GM18907 (cell line): ENCODE data around the gene DPF3.
"Not testable (repeated sequence)": the region's sequence is repeated elsewhere in the genome, so short reads cannot be mapped to it uniquely, and the experiment has no call there.

ENCODE experiments used
- ATAC-seq: cut with Tn5 transposase; IDR thresholded peaks from one replicate; pipeline ENCODE4 v1.9.1; 2021; ENCODE audit warnings: mild to moderate bottlenecking, moderate library complexity; ENCODE audit not compliant: unreplicated experiment

Gene DPF3

GRCh38 chr14:72881543-72881942 lies 12.4 kb downstream of the DPF3 start:
- ATAC-seq: no peak

DNA sequence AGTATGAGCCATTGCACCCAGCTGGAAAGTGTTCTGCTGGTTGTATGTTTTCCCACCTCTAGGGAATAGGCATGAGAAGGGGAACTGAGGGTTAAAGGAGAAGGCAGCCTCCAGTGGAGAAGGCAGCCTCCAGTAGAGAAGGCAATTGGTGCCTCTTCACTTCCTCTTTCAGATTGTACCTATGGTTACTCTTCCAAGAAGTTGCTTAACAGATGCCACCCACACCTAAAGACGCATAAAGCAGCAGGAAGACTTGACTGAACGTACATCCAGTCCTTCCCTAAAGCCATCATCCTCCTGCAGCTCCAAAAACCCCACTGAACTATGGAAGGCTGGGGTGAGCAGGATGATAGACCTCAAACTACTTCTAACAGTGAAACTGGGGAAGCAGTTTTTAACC lies 13.1 kb downstream of the DPF3 start:
- no peak for ATAC-seq

DNA sequence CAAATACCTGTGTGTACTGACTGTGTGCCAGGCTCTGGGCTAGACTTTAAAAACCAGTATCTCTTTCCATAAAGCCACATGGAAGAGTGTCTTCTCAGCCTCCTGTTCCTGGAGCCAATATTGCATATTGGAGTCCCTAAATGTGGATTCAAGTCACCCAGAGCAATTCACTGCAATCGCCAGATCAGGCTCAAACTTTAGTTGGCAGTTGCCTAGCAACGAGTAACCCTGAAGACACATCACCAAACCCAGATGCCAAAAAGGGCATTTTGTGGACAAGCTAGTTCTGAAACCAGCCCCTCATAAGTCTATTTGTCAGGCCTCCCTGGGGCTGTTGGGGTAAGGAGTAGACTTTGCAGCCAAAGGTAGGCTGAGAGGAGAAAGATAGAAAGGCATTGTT lies 13.7 kb downstream of the DPF3 start:
- ATAC-seq: no peak

DNA sequence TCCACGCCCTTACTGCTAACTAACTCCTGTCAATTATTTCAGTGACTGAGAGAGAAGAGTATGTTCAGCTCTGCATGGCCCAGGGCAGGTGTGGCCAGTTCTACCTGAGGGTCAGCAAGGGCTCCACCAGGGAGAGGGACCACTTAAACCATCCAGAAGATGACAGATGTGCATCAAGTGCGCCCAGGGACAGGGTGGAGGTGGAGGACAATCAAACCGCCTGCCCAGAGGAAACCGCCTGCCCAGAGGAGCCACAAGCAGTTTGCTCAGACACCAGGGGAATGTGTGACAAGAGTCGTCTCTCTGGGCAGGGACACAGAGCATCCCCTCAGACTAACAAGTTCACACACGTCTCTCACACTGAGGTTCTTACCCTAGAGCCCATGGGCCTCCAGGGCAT lies 14.5 kb downstream of the DPF3 start:
- ATAC-seq: no peak

DNA sequence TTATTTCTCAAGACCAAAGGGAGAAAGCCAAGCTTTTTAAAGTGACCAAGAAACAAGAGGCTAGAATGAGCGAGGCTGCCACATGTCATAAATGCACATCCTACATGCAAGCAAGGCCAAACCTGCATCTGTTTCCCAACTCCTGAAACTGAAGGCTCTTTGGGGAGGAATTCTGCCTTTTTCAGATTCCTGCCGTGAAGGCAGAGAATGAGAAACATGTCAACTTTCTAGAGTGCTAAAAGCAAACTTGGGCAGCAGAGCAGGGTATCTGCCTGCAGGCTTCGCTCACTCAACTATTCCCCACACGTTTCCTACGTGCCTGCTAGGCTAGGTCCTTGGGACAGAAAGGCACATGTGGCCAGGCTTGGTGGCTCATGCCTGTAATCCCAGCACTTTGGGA lies 15.2 kb downstream of the DPF3 start:
- no peak for ATAC-seq

- no peak for ATAC-seq
Measured at GRCh38 chr14:72876710-72877063, 17.2 kb downstream of the DPF3 start.

- ATAC-seq: no peak
Measured at GRCh38 chr14:72876005-72876709, 17.7 kb downstream of the DPF3 start.

- not testable (repeated sequence) for ATAC-seq
Measured at GRCh38 chr14:72870878-72871277, 23.0 kb downstream of the DPF3 start.

GRCh38 chr14:72869407-72870329 lies 24.2 kb downstream of the DPF3 start:
- no peak for ATAC-seq

- ATAC-seq: no peak
Measured at GRCh38 chr14:72868500-72868899, 25.4 kb downstream of the DPF3 start.

DNA sequence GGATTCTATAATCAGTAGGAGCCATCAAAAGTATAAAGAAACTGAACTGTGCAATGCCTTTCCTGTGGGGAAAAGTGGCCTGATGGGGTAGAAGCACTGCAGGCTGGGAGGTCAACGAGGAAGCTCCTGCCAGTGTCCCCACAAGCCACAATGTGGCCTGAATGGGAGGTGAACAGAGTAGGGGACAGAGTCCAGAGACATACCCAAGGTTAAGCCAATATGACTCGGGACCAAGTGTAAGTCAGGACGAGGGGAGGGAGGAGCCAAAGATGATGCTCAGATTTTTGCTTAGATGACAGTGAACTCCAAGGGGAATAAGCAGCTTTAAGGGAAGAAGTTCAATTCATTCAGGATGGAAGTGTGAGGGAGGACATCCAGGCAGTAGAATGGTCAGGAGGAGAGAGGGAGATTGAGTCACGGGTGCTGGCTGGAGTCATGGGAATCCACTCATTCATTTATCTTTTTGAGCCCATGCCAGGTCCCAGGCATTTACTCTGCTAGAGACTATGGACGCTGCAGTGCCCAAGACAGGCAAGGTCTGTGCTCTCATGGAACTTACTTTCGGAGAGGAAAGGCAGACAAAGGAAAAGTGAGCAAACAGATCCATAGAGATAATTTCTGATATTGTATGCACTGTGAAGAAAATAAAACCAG lies 29.1 kb downstream of the DPF3 start:
- ATAC-seq: no peak

GRCh38 chr14:72863216-72864006 lies 30.5 kb downstream of the DPF3 start:
- no peak for ATAC-seq

DNA sequence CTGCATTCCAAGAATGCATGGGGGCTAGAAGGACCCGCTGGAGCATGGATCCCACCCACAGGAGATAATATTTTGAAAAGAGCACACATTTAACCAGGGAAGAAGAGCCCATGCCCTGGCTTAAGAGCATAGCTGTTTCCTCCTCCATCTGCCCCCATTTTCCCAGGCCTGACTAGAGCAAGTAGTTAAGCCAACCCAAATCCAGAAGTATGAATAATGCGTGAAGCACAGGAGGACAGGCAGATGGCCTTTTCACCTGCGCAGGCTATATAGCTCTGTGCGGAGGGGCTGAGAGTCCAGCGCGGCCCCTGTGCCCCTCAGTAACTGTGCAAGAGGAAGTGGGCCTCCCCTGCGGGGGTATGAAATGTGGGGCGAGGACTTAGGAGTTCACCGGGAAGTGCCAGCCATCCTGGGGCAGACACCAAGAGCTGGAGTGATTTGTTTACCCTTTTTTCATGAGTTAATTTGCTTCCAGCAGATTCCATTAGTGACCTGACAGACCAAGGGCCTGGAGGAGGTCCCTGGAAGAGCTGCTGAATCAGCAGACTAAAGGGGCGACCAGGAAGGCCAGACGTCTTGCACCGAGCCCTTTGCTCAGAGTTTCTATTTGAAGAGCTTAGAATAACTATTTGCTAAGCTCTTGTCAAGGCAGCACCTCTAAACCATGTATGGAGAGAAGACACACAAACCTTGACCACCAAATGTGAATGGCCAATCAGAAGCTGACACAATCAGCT lies 37.2 kb downstream of the DPF3 start:
- ATAC-seq: no peak

GRCh38 chr14:72855913-72856312 lies 38.0 kb downstream of the DPF3 start:
- ATAC-seq: no peak

DNA sequence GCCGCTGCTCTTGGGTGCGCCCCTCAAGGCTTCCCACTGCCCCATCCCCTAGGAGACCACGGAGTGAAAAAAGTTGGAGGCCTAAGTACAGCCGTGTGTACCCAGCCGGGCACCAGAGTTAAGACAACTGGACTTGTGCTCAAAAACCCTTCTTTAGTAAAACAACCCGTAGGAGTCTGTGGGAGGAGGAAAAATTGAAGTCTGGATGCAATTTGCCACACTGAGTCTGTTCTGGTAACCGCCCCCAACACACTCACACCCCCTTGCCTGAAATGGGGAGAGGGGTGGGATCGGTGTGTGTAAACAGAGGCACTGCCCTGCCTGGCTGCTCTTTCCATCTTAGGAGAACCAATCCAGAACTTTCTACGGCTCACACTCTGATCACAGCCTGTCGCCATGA lies 41.7 kb downstream of the DPF3 start:
- no peak for ATAC-seq

GRCh38 chr14:72851635-72852034 lies 42.3 kb downstream of the DPF3 start:
- no peak for ATAC-seq

DNA sequence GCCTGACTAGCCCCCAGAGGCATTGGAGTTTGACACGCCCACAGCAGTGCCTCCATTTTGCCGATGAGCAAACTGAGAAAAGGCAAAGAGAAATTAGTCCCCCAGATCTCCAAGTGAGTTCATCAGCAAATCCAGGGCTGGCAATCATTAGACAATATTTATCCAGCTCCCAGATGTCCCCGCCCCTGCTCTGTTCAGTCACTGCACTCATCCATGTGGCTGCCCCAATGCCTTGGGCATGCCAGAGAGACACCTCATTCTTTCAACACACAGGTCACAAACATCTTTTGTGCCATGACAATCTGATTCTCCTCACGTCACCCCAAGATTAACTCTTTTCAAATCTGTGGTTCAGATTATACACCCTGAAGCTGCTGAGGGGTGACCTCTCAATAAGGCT lies 43.5 kb downstream of the DPF3 start:
- no peak for ATAC-seq

DNA sequence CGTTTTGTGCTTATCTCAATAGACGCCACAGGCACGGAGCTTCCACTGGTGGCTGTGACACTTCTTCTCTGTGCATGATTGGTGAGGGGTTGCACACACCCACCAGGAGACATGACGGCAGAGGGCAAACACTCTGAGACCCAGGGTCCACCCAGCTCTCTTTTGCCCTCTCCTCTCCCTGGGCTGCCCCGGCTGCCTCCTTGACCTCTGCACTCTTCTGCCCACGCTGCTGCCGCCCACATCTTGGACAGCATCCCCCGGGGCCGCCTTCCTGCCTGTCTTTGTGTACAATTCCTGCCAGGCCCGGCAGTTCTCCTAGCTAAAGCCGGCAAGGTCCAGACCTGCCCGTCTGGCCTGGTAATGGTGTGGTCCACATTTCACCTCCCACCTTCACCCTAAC lies 44.7 kb downstream of the DPF3 start:
- no peak for ATAC-seq

GRCh38 chr14:72847721-72848120 lies 46.2 kb downstream of the DPF3 start:
- ATAC-seq: no peak

- no peak for ATAC-seq
Measured at GRCh38 chr14:72845683-72846082, 48.2 kb downstream of the DPF3 start.
